Mammary epithelial cell (primary cell): ENCODE results near the gene PRMT5.

ENCODE experiments used
- CTCF ChIP-seq, 2 donors: IDR thresholded peaks in 1 of 2; conservative IDR thresholded peaks in 1 of 2; 2 replicates each; pipeline ENCODE4 v1.5.1; 2011 to 2012; ENCODE audit warnings: inconsistent platforms in 2 of 2, low read length in 2 of 2, mild to moderate bottlenecking in 2 of 2, control low read depth in 1 of 2, low read depth in 1 of 2; ENCODE audit not compliant: insufficient read depth in 1 of 2; ENCODE audit errors: extremely low read depth in 1 of 2
- EZH2 ChIP-seq: IDR thresholded peaks from 2 replicates; pipeline ENCODE4 v1.6.1; 2012; ENCODE audit warnings: low read length, inconsistent platforms, borderline replicate concordance

GRCh38 chr14:22892488-22892887 lies 36.7 kb downstream of the PRMT5 start:
- TF ChIP-seq CTCF (conservative IDR thresholded peaks at IDR 0.05 in 1 of 2, IDR thresholded peaks at IDR 0.05 in 1 of 2; ENCODE audit: extremely low read depth in 1 of 2, insufficient read depth in 1 of 2, low read depth in 1 of 2, low read length in 2 of 2) (no peak), EZH2 (no peak)
